Measurements from ENCODE around the gene IL20RA. TPM values are rescaled to one million over a fixed set of nuclear protein-coding genes. Genes with fewer than 3 reads are reported as not detected.

The IL20RA gene
- polyA plus RNA-seq, 1 of the 3 experiments (the other 2 are of a cell fraction) = 0.10 TPM

DNA sequence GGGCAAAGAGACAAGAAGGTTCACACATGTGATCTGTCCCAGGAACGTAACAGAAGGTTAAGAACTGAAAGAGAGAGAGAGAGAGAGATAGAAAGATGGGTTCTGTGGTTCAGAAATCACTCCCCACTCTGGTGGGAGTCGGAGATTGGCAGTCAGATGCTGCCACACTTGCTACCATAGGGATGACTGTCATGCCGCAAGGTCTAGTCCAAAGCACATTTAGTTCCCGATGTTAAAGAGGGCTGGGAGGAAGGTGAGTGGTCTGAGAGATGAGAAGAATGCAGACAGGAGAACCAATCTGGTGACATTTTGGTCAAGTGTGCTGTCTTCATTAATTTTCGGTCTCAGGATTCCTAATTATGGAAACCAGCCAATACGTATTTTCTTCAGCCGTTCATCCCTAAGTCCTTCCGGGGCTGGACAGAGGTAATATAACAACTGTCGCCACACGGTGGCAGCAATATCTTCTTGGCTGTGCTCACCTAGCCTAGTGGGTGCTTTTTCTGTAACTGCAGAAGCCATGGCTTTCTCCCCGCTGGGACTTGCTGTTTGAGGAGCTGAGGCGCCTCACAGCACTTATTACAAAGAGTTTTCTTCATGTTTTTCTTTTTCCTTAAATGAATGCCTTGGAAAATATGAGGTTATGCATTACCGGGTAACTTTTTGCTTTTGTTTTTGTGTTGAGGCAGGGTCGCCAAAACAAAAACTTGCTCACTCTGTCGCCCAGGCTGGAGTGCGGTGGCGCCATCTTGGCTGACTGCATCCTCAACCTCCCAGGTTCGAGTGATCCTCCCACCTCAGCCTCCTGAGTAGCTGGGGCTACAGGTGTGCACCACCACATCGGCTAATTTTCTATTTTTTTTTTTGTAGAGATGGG lies 76.7 kb downstream of the IL20RA start:
- Histone ChIP-seq H2AFZ (ENCODE audit: low read depth) (no peak overlapping the region), H4K20me1 (ENCODE audit: insufficient read depth) (no peaks in the 10 kb centered on the region), H3K79me2 (ENCODE audit: insufficient read depth) (no peaks in the 10 kb centered on the region), H3K27ac (ENCODE audit: low read depth in 2 of 2, low read length in 1 of 2) (peak overlapping the region in 1 of 2 experiments; percentile 95; a peak in 2 of 4 replicates), H3K9me2 (no peaks in the 10 kb centered on the region), H3K36me3 (replicated peaks in 1 of 2; ENCODE audit: control insufficient read depth in 1 of 2, insufficient read depth in 2 of 2, low read length in 1 of 2) (no peaks in the 10 kb centered on the region), H3K9ac (no peak overlapping the region), H3K4me3 (ENCODE audit: low read depth in 2 of 2, low read length in 1 of 2) (0 out of 4 replicates have a peak overlapping the region, but pooled peaks of 1 of the 2 experiments have one; percentile 26), H3K27me3 (ENCODE audit: insufficient read depth) (no peaks in the 10 kb centered on the region), H3K9me3 (no peaks in the 10 kb centered on the region), H3F3A (replicated peaks; ENCODE audit: insufficient read depth) (no peaks in the 10 kb centered on the region), H3K4me1 (ENCODE audit: control insufficient read depth in 1 of 2, insufficient read depth in 2 of 2, low read depth in 1 of 2, low read length in 1 of 2) (peaks cover 0 to 43% of the 10 kb centered on the region in 2 experiments; a peak in 2 of 4 replicates), H3K4me2 (no peak overlapping the region)
- WGBS (ENCODE audit: low lambda C conversion rate) = 58% methylated on average over 19 of the region's 19 CpGs
- ChIA-PET POLR2A (interaction anchor here (1.5 to 7.1 kb wide), 8 partner anchors 12 to 76 kb away, joined by 4 to 93 read pairs (median 40); partner anchors contain the start of genes IL20RA and SLC35D3), CTCF (interaction anchor here (0.6 to 6.2 kb wide), 14 partner anchors 7 to 346 kb away, joined by 3 to 37 read pairs (median 4); partner anchors contain the start of gene SLC35D3)
- DNase-seq = peak; percentile 42
- TF ChIP-seq, protein P1, sequence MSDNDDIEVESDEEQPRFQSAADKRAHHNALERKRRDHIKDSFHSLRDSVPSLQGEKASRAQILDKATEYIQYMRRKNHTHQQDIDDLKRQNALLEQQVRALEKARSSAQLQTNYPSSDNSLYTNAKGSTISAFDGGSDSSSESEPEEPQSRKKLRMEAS (IDR thresholded peaks at IDR 0.05; ENCODE audit: low read depth) = no peak
- peak; percentile 63 for TF ChIP-seq RCOR1 (IDR thresholded peaks at IDR 0.05; ENCODE audit: low read length)
- TF ChIP-seq, protein P2, sequence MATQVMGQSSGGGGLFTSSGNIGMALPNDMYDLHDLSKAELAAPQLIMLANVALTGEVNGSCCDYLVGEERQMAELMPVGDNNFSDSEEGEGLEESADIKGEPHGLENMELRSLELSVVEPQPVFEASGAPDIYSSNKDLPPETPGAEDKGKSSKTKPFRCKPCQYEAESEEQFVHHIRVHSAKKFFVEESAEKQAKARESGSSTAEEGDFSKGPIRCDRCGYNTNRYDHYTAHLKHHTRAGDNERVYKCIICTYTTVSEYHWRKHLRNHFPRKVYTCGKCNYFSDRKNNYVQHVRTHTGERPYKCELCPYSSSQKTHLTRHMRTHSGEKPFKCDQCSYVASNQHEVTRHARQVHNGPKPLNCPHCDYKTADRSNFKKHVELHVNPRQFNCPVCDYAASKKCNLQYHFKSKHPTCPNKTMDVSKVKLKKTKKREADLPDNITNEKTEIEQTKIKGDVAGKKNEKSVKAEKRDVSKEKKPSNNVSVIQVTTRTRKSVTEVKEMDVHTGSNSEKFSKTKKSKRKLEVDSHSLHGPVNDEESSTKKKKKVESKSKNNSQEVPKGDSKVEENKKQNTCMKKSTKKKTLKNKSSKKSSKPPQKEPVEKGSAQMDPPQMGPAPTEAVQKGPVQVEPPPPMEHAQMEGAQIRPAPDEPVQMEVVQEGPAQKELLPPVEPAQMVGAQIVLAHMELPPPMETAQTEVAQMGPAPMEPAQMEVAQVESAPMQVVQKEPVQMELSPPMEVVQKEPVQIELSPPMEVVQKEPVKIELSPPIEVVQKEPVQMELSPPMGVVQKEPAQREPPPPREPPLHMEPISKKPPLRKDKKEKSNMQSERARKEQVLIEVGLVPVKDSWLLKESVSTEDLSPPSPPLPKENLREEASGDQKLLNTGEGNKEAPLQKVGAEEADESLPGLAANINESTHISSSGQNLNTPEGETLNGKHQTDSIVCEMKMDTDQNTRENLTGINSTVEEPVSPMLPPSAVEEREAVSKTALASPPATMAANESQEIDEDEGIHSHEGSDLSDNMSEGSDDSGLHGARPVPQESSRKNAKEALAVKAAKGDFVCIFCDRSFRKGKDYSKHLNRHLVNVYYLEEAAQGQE (IDR thresholded peaks at IDR 0.05; ENCODE audit: low read depth, low read length) = peak; percentile 75
- no peak for TF ChIP-seq CHD2 (IDR thresholded peaks at IDR 0.05; ENCODE audit: low read length, partially characterized antibody)
- TF ChIP-seq, protein P3, sequence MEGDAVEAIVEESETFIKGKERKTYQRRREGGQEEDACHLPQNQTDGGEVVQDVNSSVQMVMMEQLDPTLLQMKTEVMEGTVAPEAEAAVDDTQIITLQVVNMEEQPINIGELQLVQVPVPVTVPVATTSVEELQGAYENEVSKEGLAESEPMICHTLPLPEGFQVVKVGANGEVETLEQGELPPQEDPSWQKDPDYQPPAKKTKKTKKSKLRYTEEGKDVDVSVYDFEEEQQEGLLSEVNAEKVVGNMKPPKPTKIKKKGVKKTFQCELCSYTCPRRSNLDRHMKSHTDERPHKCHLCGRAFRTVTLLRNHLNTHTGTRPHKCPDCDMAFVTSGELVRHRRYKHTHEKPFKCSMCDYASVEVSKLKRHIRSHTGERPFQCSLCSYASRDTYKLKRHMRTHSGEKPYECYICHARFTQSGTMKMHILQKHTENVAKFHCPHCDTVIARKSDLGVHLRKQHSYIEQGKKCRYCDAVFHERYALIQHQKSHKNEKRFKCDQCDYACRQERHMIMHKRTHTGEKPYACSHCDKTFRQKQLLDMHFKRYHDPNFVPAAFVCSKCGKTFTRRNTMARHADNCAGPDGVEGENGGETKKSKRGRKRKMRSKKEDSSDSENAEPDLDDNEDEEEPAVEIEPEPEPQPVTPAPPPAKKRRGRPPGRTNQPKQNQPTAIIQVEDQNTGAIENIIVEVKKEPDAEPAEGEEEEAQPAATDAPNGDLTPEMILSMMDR (IDR thresholded peaks at IDR 0.05) = peak; percentile 55
- TF ChIP-seq RAD21 (IDR thresholded peaks at IDR 0.05; ENCODE audit: low read length) = peak; percentile 74
- TF ChIP-seq SMC3 (IDR thresholded peaks at IDR 0.05; ENCODE audit: low read depth, low read length) = peak; percentile 62
- no peak for TF ChIP-seq YY1 (IDR thresholded peaks at IDR 0.05; ENCODE audit: low read depth)

All from SK-N-SH (cell line).